SW480 (cell line): ENCODE measurements around the gene FGF13.

Experiments
- DNase-seq: peaks from one replicate; pipeline ENCODE4 v3.0.0-alpha.2; 2016; ENCODE audit warnings: low spot score

Gene FGF13

DNA sequence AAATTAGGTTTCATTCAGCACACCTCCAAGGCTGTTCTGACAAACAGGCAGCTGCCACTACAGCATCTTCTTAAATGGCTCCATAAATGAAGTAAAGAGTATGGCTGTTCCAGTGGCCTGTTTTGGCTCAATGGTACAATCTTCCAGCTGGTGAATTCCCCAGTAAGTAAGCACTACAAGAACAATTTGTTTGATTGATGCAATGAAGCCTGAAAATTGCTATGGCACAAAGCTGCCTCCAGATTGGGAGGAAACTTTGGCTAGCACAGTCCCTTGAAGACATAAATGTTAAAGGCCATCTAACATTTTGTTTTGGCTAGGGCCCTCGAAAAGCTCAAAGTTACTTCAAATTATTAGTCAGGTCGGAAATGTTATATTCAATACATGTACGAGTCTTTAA is 47.5 kb downstream of the FGF13 start:
- DNase-seq = no peak

DNA sequence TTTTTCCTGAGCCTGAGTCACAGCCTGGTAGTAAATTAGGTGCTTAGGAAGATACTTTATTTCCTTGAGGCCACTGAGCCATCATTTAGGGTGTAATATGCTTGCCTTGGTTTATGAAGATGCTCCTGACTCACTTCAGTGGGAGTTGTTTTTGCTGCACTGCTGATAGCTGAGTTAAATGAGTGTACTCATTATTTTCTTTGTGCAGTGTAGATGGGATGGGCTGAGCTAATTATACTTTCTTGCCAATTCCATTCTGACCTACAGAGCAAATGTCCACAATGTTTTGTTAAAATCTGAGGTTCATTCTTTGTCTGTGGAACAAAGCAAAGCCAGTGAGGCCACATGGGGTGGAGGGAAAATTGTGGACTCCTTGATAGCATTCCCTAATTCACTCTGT is 60.0 kb downstream of the FGF13 start:
- peak; percentile 28 for DNase-seq

DNA sequence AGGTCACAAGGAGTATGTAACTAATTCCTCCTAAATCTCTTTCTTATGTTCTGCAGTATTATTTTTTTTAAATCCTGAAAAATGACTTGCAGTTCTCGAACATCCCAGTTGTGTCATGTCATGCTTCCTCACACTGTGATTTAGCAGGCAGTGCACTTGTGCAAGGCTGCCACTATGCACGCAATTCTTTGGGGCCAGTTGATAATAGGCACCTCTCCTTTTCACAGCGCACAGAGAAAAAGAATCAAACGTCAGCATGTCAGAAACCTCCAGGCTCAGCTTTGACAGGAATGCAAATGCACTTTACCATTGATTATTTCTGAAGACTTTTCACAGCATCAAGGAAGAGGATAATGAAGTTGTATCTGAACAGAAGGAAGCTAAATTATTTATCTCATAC is 62.9 kb downstream of the FGF13 start:
- DNase-seq = no peak

DNA sequence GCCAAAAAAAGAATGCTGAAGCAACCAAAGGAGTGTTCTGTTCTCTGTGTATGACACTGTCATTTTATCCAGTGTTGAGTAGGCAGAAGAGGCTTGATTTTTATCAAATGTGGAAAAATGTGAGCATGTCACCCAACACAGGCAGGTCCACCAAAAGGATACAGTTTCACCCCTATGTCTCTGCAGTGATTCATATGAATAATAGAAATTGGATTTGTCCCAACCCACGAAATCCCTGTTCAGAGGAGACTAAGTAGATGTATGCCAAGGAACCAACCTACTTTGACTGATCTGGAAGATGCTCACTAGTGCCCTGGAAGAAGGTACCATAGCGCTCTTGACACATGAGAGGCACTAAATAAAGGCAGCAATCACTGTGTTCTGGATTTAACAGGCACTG is 72.5 kb downstream of the FGF13 start:
- DNase-seq = no peak
